NCI-H1436 treated with DMSO at 0.1 percent for 48 hours (cell line): ENCODE data around the gene PPEF2.
"Not testable (repeated sequence)": the region's sequence is repeated elsewhere in the genome, so short reads cannot be mapped to it uniquely, and the experiment has no call there.

Experiments used
- DNase-seq: peaks from one replicate; lab custom pipeline; 2025; lab: John Stamatoyannopoulos, UW

The PPEF2 gene, protein sequence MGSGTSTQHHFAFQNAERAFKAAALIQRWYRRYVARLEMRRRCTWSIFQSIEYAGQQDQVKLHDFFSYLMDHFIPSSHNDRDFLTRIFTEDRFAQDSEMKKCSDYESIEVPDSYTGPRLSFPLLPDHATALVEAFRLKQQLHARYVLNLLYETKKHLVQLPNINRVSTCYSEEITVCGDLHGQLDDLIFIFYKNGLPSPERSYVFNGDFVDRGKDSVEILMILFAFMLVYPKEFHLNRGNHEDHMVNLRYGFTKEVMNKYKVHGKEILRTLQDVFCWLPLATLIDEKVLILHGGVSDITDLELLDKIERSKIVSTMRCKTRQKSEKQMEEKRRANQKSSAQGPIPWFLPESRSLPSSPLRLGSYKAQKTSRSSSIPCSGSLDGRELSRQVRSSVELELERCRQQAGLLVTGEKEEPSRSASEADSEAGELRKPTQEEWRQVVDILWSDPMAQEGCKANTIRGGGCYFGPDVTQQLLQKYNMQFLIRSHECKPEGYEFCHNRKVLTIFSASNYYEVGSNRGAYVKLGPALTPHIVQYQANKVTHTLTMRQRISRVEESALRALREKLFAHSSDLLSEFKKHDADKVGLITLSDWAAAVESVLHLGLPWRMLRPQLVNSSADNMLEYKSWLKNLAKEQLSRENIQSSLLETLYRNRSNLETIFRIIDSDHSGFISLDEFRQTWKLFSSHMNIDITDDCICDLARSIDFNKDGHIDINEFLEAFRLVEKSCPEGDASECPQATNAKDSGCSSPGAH

DNA sequence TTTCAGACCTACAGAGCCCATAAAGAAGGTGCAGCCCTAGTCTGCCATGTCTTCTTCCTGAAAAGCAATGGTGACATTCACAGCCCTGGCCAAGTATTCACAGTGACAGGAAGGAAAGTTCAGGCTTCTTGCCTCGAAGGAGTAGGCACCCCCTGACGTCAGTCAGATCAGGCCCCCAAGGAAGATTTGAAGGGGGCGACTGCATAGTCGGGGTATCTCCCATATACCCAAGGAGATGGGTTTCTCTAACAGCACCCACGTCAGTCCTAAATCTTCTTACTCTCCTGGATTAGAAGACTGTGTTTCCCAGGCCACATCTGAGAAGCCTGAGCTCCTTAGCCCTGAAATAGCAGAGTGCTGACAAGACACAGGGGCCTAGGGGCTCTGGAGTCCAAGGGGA is at the start of gene PPEF2:
Gene PPEF2 (minus strand): TSS at position 101 of the 400 bp plus-strand sequence. CDS start 6,127 bp downstream, outside the sequence.
- DNase-seq: no peak

DNA sequence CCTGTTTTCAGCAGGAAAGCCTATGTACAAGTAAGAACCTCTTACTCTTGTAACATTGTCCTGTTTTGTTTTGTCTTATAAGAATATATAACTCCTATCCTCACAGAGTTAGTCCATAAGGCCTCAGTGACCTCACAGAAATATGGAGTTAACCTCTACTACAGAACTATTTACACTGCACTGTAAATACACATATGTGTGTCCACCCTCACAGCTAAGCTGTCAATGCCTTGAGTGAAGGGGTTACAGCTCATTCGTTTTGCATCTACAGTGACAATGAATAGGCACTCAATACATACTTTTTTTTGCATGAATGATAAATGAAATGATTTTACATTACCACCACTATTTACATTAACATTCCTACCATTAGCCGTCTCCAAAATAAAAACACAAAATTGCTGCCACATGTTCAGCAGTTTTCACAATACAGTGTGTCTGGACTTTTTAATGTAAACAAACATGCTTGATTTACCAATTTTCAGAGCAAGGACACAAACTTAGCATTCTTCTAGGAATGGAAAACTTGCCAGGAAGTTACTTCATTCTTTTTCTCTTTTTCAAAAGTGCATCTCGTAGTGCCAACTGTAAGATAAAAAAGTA is 48.1 kb upstream of the PPEF2 start:
- DNase-seq: no peak

DNA sequence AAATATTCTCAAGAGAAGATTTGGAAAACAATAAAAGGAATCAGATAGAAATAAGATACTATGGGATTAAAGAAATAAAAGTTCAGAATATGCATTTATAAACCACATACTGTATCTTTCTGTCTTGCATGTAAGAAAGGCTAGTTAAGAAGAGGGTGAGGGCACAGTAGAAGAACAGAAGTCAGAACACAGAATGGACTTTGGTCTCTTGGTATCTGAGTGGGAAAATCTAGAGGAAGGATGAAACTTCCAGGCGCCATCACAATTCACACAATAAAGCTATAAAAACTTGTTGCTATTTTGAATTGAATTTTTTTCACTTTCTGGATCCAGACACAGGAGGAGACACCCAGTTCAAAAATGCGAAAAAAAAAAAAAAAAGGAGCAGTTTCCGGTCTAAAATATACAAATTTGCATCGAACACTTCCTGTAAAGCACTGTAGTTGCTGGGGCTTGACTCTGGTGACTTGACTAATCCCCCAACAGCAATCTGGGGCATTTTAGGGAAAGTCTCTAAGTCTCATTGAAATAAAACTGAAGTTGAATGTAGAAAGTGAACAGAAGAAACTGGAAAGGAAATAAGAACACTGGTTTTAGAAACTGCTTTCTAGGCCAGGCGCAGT is 46.7 kb upstream of the PPEF2 start:
- no peak for DNase-seq

DNA sequence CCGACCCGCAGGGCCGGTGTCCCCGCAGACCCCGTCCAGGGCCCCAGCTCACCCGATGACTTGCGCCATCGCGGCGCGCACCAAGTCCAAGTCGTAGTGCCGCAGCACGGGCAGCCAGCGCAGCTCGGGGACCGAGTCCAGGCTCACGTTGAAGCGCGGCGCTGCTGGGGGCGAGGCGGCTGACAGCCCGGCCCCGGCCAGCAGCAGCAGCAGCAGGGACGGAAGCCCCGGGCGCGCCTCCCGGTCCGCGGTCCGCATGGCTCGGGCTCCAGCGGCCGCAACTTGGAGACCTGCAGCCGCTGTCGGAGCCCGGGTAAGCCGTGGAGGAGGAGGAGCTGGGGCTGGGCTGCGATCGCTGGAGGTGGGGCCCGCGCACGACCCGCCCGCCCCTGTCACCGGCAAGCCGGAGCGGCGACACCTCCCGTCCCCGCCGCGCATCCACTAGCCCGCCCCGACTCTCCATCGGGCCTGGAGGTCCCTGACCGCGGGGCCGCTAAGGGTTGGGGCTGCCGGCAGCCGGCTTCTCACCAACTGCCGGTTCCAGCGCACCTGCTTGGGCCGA is 38.5 kb upstream of the PPEF2 start, which contains the start of gene NAAA:
Gene NAAA (minus strand): TSS at position 322 of the 562 bp plus-strand sequence. CDS start 64 bp downstream, at position 258.
- DNase-seq: no peak

DNA sequence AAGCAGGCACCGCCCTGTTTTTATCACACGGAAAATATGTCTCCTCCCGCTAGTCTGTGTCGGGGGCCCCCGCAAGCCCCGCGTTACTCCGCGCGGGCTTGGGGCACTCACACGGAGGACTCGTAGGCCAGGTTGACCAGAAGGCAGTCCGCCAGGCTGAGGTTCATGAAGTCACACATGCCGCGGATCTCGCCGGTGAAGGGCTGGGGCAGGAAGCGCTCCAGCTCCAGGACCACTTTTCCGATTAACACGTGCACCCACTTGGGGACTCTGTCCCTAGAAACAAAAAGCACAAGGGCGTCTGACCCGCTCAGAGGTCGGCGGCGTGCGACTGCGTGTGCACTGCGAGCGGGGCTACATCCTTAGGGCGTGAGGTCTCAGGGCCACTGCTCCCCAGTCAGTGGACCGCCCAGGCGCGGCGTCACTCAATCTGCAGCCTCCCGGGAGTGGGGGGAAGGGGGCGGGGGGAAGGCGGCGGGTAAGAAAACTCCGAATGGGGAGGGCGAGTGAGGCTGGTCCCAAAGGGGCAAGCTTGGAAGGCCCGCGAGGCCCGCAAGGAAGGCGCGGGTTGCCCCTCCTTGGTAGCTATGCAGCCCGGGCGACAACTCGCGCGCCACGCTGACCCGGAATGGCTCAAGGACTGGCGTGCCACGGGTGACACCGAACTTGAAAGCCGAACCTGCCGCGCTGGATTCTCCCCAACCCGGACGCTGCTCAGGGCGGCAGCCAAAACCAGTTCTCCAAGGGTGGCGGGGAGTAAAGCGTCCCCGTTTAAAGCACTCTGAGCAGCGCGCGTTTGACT is 37.8 kb upstream of the PPEF2 start:
- no peak for DNase-seq

DNA sequence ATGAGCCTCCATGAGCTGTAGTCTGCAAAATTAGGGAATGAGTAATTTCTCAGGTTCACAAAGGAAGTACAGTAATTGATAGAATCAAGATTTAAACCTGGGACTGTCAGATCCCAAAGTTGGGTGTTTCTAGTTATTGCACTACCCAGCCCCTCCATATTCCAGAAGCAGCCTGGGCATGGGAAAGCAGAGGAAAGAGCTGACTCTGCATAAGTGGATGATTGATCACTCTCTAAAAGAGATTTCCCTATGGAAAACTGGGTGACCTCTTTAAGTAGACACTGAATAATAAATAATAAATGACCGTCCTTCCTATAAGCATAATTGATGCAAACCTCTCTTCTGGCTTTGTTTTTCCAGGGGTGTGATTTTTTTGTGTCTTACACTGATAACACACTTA is 33.4 kb upstream of the PPEF2 start:
- DNase-seq: no peak

DNA sequence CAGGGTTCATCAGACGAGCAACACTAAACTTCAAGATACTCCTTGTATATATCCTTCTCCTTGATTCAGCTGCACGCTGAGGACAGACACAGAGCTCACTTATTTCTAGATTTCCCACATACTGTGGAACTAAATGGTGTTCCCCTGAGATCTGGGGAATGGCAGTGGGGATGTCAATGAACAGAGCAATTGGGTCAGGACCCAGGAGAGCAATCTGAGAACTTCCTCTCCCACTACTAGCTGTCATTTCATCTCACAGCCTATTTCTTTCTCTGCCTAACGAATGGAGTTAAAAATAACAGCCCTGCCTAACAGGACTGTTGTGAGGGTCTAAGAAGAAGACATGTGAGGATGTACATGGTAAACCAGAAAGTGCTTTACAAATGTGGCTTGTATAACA is 27.9 kb upstream of the PPEF2 start:
- no peak for DNase-seq

DNA sequence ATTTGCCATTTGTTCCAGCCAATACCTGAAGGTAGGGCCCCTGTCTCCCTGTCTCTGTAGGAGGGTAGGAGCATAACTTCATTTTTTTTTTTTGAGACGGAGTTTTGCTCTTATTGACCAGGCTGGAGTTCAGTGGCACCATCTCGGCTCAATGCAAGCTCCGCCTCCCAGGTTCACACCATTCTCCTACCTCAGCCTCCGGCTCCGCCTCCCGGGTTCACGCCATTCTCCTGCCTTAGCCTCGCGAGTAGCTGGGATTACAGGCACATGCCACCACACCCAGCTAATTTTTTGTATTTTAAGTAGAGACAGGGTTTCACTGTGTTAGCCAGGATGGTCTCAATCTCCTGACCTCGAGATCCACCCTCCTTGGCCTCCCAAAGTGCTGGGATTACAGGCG is 22.7 kb upstream of the PPEF2 start:
- DNase-seq: not testable (repeated sequence)

DNA sequence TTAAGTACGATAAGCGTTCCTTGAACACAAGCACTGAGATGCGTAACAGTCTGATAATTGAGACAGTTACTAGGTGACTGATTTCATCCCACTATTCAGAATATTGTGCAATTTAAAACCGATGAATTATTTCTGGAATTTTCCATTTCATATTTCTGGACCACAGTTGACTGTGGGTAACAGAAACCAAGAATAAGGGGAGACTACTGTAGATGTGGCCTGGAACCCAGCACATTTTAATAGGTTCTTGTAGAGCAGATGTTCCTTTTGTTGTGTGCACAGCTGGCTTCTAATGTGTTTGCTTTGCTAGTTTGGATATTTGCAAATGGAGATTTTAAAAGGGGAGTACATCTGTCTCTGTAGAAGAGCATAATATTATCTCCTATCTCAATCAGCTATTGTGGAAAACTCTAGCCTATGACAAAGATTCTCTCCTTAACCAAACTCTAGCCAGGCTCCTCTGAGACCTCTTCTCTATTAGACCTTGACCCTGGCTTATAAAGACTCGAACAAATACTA is 22.1 kb upstream of the PPEF2 start:
- no peak for DNase-seq

DNA sequence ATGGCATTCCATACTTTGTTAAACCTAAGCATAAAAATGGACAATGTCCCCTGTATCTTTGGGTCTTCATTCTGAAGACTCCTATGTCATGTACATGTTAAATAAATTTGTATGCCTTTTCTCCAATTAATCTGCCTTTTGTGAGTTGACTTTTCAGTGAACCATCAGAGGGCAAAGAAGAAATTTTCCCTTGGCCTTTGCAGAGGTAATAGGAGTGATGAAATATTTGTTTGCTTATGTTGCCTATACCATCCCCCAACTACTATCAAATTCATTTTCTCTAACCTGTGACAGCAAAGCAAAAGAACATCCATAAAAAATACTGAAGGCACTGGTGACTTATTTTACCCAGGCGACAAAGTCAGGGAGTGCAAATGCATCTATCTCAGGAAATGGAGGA is 20.3 kb upstream of the PPEF2 start:
- no peak for DNase-seq

DNA sequence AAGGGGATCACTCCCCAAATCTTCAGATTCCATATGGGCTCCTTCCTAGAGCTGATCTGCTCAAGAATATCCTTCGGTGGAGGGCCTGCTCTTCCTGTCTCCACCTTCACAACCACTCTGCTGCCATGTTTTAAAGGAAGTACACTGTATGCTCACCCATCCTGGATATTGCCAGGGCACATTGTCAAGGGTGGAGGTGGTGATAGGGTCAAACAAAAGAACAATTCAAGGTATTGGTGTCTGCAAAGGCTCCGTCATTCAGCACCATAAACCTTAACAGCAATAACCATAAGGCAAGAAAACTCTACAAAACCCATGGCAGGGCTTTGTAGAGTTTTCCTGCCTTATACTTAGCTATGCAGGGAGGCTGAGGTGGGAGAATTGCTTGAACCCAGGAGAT is 19.7 kb upstream of the PPEF2 start:
- DNase-seq: no peak

DNA sequence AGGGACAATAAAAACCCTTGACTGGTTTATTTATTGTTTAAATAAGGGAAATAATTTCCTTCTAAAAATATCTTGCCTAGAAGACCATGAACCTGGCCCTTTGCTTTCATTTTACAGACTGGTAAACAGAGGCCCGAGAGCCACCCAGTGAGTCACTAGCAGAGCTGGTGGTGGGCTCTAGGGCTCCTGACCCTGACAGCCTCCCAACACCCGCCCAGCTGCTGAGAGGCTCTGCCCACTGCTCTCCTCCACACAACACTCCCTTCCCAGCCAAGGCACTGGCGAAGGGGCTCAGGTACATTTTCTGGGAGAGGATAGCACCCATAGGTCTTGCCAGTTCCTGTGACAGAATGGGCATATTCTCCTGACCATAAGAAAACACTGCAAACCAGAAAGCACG is 18.1 kb upstream of the PPEF2 start:
- DNase-seq: no peak

DNA sequence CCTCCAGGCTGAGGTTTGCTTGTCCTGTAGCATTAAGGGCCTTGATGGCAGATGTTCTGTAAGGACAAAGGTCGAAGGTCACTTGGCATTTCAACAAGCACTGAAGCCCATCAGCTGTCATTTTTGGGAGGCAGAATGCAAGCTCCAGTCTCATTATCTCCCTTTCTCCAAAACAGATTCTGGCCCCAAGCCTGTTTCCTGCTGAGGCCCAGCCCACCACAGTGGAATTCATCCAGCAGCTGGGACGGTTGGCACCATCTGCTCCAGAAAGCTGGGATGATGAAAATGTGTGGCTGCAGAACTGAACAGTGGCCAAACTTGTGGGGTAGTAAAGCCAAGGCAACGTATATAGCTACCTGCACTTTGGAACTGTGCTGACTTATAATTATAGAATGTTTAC is 17.7 kb upstream of the PPEF2 start:
- DNase-seq: no peak

DNA sequence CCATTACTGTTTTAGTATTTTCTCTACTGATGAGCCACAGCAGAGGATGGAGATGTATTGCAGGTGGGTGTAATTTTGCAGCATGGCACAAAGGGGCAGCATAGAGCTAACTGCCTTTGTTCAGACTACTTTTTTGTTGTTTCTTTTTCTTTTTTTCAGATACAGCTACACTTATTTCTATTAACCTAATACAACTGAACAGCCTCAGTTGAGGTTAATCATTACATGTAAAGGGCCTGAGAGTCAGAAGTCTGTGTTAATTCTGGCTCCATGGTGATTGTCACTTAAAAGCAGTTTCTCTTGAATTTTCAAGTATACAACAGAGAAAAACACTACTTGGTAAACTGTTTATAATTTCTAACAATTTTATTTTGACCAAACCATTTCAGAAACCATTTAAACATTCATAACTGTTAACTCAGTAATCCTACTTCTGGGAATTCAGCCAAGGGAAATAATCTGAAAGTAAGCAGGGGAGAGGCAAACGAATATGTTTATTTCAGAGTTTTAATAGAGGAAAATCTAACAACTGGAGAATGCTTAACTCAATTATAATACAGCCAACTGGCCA is 13.9 kb upstream of the PPEF2 start:
- no peak for DNase-seq

DNA sequence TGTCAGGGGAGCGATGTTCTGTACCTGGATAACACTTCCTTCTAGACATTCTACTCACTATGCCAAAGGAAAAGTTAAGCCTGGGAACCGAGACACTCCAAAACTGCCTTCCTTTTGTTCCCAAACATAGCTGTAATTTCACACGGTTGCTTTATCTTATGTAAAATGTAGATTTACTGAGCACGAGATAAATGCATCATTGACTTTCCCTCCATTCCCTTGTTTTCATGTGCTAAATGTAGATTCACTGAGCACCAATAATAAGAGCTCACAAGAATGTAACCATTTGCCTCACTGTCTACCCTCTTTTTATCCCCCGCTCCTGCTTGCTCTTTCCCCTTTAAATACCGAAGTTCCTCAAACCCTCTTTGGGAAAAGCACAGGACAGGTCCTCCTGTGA is 10.7 kb upstream of the PPEF2 start:
- DNase-seq: no peak

DNA sequence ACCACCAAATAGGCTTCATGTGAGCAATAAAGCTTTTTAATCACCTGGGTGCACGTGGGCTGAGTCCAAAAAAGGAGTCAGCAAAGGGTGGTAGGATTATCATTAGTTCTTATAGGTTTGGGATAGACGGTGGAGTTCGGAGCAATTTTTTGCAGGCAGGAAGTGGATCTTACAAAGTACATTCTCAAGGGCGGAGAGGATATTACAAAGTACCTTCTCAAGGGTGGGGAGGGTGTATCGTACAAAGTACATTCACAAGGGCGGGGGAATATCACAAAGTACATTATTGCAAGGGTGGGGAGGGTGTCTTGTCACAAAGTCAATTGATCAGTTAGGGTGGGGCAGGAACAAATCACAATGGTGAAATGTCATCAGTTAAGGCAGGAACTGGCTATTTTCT is 8.6 kb upstream of the PPEF2 start:
- DNase-seq: not testable (repeated sequence)

DNA sequence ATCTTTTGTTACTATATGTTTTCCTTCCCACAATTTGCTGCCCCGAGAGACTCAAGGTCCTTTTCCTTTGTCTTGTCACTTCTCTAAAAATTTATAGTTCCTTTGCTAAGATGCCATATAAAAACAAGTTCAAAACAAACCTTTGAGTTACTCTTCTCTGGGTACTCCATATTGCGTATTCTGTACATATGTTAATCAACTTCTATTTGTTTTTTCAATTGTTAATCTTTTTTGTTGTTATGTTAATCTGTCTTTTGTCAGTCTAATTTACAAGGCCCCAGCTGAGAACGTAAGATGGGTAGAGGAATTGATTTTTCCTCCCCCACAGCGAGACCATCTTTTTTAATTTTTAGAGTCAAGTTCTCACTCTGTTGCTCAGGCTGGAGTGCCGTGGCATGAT is 7.2 kb upstream of the PPEF2 start:
- no peak for DNase-seq

DNA sequence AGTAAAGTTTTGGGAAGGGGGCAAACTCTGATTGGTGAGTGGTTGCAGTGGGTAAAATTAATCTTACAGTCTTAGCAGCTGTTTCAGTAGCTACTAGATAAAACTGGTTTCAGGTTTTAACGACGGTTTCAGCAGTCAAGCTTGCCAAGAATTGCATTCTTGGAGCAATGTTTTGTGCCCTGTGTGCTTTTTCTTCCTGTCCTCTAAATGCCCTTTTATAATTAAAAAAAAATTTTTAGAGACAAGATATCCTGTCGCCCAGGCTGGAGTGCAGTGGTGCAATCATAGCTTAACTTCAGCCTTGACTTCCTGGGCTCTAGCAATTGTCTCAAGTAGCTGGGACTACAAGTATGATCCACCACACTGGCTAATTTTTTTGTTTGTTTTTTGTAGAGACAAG is 6.3 kb upstream of the PPEF2 start:
- DNase-seq: no peak

DNA sequence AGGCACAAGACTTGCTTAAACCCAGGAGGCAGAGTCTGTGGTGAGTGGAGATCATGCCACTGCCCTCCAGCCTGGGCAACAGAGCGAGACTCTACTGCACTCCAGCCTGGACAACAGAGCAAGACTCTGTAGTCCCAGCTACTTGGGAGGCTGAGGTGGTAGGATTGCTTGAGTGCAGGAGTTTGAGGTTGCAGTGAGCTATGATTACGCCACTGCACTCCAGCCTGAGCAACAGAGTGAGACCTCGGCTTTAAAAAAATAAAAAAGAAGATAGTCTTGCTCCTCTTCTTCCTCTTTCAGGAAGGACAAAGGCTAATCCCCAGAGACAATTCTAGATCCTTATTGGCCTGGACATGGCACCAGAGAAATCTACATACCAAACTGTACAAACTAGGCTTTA is 5.7 kb upstream of the PPEF2 start:
- no peak for DNase-seq

DNA sequence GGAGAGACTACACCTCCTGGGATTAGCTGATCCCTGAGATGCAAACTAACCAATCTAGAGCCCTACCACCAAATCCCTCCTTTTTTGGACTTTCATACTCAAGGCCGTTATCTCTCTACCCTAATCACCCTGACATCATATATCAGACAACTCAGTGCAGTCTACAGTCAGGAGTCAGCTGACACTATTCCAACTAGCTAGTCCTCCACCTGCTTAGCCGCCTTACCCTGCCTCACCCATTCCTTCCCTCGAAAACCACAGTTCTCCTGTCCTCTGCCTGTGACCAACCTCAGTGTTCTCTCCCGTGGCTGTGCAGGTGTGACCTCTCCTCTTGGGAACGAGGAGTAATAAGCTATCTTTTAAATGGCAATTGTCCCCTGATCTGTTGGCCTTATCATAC is 1.8 kb upstream of the PPEF2 start:
- DNase-seq: no peak

DNA sequence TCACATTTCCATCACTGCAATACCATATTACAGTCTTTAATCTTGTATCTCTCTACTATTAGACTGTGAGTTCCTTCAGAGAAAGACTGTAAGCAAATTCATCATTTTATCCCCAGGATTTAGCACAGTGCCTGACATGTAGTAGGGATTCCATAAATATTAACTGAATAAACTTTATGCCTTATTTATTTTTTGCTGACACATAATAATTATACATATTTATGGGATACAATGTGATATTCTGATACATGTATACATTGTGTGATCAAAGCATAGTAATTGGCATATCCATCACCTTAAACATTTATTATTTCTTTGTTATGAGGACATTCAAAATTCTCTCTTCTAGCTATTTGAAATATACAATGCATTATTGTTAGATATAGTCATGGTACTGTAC is 3.7 kb downstream of the PPEF2 start:
- no peak for DNase-seq
